DOHH2 (cell line): ENCODE data around the gene PRDM11.

Experiments
- H3F3A ChIP-seq: fragments of 200-600 bp; sonication (generic), shearing (Covaris generic); 2 replicates; pipeline ENCODE4 v1.6.0; 2016; ENCODE audit warnings: antibody characterized with exemption, mild to moderate bottlenecking; ENCODE audit not compliant: control insufficient read depth, insufficient read depth
- H3K27ac ChIP-seq: fragments of 200-600 bp; sonication (generic); 2 replicates; pipeline ENCODE4 v1.5.1; 2014; ENCODE audit warnings: low read depth, mild to moderate bottlenecking, low read length, moderate library complexity
- H3K27me3 ChIP-seq: fragments of 200-600 bp; sonication (generic); 2 replicates; pipeline ENCODE4 v1.6.1; 2014; ENCODE audit warnings: mild to moderate bottlenecking, low read length, mixed read lengths; ENCODE audit not compliant: control insufficient read depth
- H3K36me3 ChIP-seq: fragments of 200-600 bp; sonication (generic); 2 replicates; pipeline ENCODE4 v1.6.1; 2014; ENCODE audit warnings: mild to moderate bottlenecking, low read length, moderate library complexity, mixed read lengths; ENCODE audit not compliant: control insufficient read depth
- H3K4me1 ChIP-seq: fragments of 200-600 bp; sonication (generic); 2 replicates; pipeline ENCODE4 v1.6.1; 2014; ENCODE audit warnings: mild to moderate bottlenecking, low read length, mixed read lengths; ENCODE audit not compliant: control insufficient read depth
- H3K4me2 ChIP-seq: fragments of 200-600 bp; sonication (generic); 2 replicates; pipeline ENCODE4 v1.6.0; 2014; ENCODE audit warnings: mild to moderate bottlenecking, low read length, moderate library complexity
- H3K4me3 ChIP-seq: fragments of 200-600 bp; sonication (generic); 2 replicates; pipeline ENCODE4 v1.5.1; 2014; ENCODE audit warnings: mild to moderate bottlenecking, low read length, mixed read lengths
- H3K79me2 ChIP-seq: fragments of 200-600 bp; sonication (generic); 2 replicates; pipeline ENCODE4 v1.6.1; 2014; ENCODE audit warnings: mild to moderate bottlenecking, low read length, mixed read lengths; ENCODE audit not compliant: control insufficient read depth
- H3K9me2 ChIP-seq: fragments of 200-600 bp; sonication (generic); replicated peaks from 2 replicates; pipeline ENCODE4 v1.6.1; 2014; ENCODE audit warnings: mild to moderate bottlenecking, low read length, mixed read lengths; ENCODE audit not compliant: control insufficient read depth
- H3K9me3 ChIP-seq: fragments of 200-600 bp; sonication (generic); 2 replicates; pipeline ENCODE4 v1.6.1; 2014; ENCODE audit warnings: antibody characterized with exemption, low read length, mixed read lengths; ENCODE audit not compliant: control insufficient read depth, insufficient read depth
- H4K20me1 ChIP-seq: fragments of 200-600 bp; sonication (generic); 2 replicates; pipeline ENCODE4 v1.6.0; 2014; ENCODE audit warnings: low read depth, mild to moderate bottlenecking, antibody characterized with exemption, low read length, moderate library complexity; ENCODE audit not compliant: control insufficient read depth, insufficient read depth
- EZH2phosphoT487 ChIP-seq: fragments of 200-600 bp; sonication (generic); IDR thresholded peaks from 2 replicates; pipeline ENCODE4 v1.6.1; 2017; ENCODE audit warnings: borderline replicate concordance, mild to moderate bottlenecking, antibody characterized with exemption, low read length, moderate library complexity, mixed read lengths
- TF ChIP-seq, protein P1 (sequence below): fragments of 200-600 bp; sonication (generic); IDR thresholded peaks from one replicate; pipeline ENCODE4 v1.5.1; 2014; ENCODE audit warnings: antibody characterized with exemption, mild to moderate bottlenecking, low read depth, low read length; ENCODE audit not compliant: poor library complexity, severe bottlenecking

The PRDM11 gene

DNA sequence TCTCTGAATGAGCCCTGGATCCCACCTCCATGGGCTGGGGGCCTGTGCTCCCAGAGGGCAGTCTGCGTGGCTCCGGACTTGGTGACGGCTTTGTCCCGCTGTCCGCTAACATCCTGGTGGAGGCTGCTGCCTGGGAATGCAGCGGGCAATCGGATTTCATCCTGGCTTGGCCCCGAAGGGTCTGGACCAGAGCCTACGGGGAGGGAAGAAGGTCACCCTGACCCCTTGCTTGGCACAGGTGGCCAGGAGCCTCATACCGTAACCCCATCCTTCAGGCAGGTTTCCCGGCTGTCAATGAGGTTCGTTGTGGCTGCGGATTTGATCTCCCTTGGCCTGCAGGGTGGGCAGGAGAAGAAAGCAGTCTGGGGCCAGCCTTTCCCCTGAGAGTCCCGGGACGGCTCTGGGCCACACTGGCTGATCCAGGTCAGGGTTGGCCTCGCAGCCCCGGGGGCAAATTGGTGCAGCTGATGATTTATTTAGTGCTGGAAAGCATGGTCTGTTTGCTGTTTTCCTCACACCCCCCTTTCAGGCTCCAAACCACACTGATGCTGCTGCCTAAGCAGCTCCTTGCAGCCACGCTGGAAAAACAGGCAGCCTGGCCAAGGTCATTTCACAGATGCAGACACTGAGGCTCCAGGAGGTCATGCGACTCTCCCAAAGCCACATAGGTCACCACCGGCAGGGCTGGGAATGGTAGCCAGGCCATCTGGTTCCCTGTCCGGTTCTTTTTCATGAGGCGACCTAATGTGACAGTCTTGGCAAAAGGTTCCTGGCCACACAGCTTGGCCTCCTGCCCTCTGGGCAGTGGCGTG, 15.0 kb downstream of the PRDM11 start:
- Histone ChIP-seq H4K20me1 (peaks cover 3% of the 10 kb centered on the region; the same call in 1 of the 2 replicates), H3K4me1 (no peaks in the 10 kb centered on the region), H3K27me3 (no peaks in the 10 kb centered on the region), H3K4me3 (no peak overlapping the region), H3K9me3 (no peaks in the 10 kb centered on the region), H3K79me2 (peaks cover 3% of the 10 kb centered on the region; the same call in 1 of the 2 replicates), H3K4me2 (no peak overlapping the region), H3K9me2 (no peaks in the 10 kb centered on the region), H3F3A (no peaks in the 10 kb centered on the region), H3K27ac (no peak overlapping the region), H3K36me3 (no peaks in the 10 kb centered on the region)
- TF ChIP-seq EZH2phosphoT487: no peak
- TF ChIP-seq, protein P1, sequence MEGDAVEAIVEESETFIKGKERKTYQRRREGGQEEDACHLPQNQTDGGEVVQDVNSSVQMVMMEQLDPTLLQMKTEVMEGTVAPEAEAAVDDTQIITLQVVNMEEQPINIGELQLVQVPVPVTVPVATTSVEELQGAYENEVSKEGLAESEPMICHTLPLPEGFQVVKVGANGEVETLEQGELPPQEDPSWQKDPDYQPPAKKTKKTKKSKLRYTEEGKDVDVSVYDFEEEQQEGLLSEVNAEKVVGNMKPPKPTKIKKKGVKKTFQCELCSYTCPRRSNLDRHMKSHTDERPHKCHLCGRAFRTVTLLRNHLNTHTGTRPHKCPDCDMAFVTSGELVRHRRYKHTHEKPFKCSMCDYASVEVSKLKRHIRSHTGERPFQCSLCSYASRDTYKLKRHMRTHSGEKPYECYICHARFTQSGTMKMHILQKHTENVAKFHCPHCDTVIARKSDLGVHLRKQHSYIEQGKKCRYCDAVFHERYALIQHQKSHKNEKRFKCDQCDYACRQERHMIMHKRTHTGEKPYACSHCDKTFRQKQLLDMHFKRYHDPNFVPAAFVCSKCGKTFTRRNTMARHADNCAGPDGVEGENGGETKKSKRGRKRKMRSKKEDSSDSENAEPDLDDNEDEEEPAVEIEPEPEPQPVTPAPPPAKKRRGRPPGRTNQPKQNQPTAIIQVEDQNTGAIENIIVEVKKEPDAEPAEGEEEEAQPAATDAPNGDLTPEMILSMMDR: no peak

DNA sequence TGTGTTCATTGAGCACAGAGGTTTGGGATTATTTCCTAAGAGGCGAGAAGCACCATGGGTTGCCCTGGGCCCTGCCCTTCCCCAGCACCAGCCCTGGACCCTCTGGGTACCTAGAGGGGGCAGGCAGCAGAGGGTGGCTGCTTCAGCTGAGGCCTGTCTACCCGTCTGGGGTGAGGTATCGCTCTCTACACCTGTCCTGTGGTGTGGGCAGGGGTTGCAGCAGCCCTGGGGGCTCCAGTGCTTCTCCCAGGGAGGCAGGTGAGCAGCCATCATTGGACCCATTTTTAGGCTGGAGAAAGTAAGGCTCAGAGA, 15.6 kb downstream of the PRDM11 start:
- no peak for TF ChIP-seq EZH2phosphoT487
- TF ChIP-seq, protein P1: no peak
- no peaks in the 10 kb centered on the region for H3K27me3 ChIP-seq
- H3K9me2 ChIP-seq: no peaks in the 10 kb centered on the region
- peaks cover 3% of the 10 kb centered on the region for H4K20me1 ChIP-seq
- no peak overlapping the region for H3K27ac ChIP-seq
- H3K36me3 ChIP-seq: no peaks in the 10 kb centered on the region
- peaks cover 3% of the 10 kb centered on the region; the same call in 1 of the 2 replicates for H3K79me2 ChIP-seq
- H3K4me1 ChIP-seq: no peaks in the 10 kb centered on the region
- H3K9me3 ChIP-seq: no peaks in the 10 kb centered on the region
- no peak overlapping the region for H3K4me2 ChIP-seq
- H3F3A ChIP-seq: no peaks in the 10 kb centered on the region
- no peak overlapping the region for H3K4me3 ChIP-seq

GRCh38 chr11:45162916-45163879, 16.8 kb downstream of the PRDM11 start:
- TF ChIP-seq EZH2phosphoT487: no peak
- TF ChIP-seq, protein P1: no peak

More at GRCh38 chr11:45162916-45163879, 16.8 kb downstream of the PRDM11 start:
- H3K27me3 ChIP-seq: no peaks in the 10 kb centered on the region
- no peaks in the 10 kb centered on the region for H3K9me3 ChIP-seq
- H3K4me3 ChIP-seq: no peak overlapping the region
- no peaks in the 10 kb centered on the region for H3F3A ChIP-seq
- peaks cover 3% of the 10 kb centered on the region; the same call in 1 of the 2 replicates for H3K79me2 ChIP-seq
- H3K4me1 ChIP-seq: no peaks in the 10 kb centered on the region
- no peak overlapping the region for H3K4me2 ChIP-seq
- H3K27ac ChIP-seq: no peak overlapping the region
- H3K36me3 ChIP-seq: no peaks in the 10 kb centered on the region
- no peaks in the 10 kb centered on the region for H3K9me2 ChIP-seq
- peaks cover 9% of the 10 kb centered on the region for H4K20me1 ChIP-seq
